DOHH2 (cell line): ENCODE results near the gene TOR1AIP2.
A peak's percentile ranks its signal among the peaks of the same experiment; 100 is the strongest.

Experiments used
- H3F3A ChIP-seq: fragments of 200-600 bp; sonication (generic), shearing (Covaris generic); 2 replicates; pipeline ENCODE4 v1.6.0; 2016; ENCODE audit warnings: antibody characterized with exemption, mild to moderate bottlenecking; ENCODE audit not compliant: control insufficient read depth, insufficient read depth
- H3K27ac ChIP-seq: fragments of 200-600 bp; sonication (generic); 2 replicates; pipeline ENCODE4 v1.5.1; 2014; ENCODE audit warnings: low read depth, mild to moderate bottlenecking, low read length, moderate library complexity
- H3K27me3 ChIP-seq: fragments of 200-600 bp; sonication (generic); 2 replicates; pipeline ENCODE4 v1.6.1; 2014; ENCODE audit warnings: mild to moderate bottlenecking, low read length, mixed read lengths; ENCODE audit not compliant: control insufficient read depth
- H3K36me3 ChIP-seq: fragments of 200-600 bp; sonication (generic); 2 replicates; pipeline ENCODE4 v1.6.1; 2014; ENCODE audit warnings: mild to moderate bottlenecking, low read length, moderate library complexity, mixed read lengths; ENCODE audit not compliant: control insufficient read depth
- H3K4me1 ChIP-seq: fragments of 200-600 bp; sonication (generic); 2 replicates; pipeline ENCODE4 v1.6.1; 2014; ENCODE audit warnings: mild to moderate bottlenecking, low read length, mixed read lengths; ENCODE audit not compliant: control insufficient read depth
- H3K4me2 ChIP-seq: fragments of 200-600 bp; sonication (generic); 2 replicates; pipeline ENCODE4 v1.6.0; 2014; ENCODE audit warnings: mild to moderate bottlenecking, low read length, moderate library complexity
- H3K4me3 ChIP-seq: fragments of 200-600 bp; sonication (generic); 2 replicates; pipeline ENCODE4 v1.5.1; 2014; ENCODE audit warnings: mild to moderate bottlenecking, low read length, mixed read lengths
- H3K79me2 ChIP-seq: fragments of 200-600 bp; sonication (generic); 2 replicates; pipeline ENCODE4 v1.6.1; 2014; ENCODE audit warnings: mild to moderate bottlenecking, low read length, mixed read lengths; ENCODE audit not compliant: control insufficient read depth
- H3K9me2 ChIP-seq: fragments of 200-600 bp; sonication (generic); replicated peaks from 2 replicates; pipeline ENCODE4 v1.6.1; 2014; ENCODE audit warnings: mild to moderate bottlenecking, low read length, mixed read lengths; ENCODE audit not compliant: control insufficient read depth
- H3K9me3 ChIP-seq: fragments of 200-600 bp; sonication (generic); 2 replicates; pipeline ENCODE4 v1.6.1; 2014; ENCODE audit warnings: antibody characterized with exemption, low read length, mixed read lengths; ENCODE audit not compliant: control insufficient read depth, insufficient read depth
- H4K20me1 ChIP-seq: fragments of 200-600 bp; sonication (generic); 2 replicates; pipeline ENCODE4 v1.6.0; 2014; ENCODE audit warnings: low read depth, mild to moderate bottlenecking, antibody characterized with exemption, low read length, moderate library complexity; ENCODE audit not compliant: control insufficient read depth, insufficient read depth
- CTCF ChIP-seq: fragments of 200-600 bp; sonication (generic); IDR thresholded peaks from one replicate; pipeline ENCODE4 v1.5.1; 2014; ENCODE audit warnings: antibody characterized with exemption, mild to moderate bottlenecking, low read depth, low read length; ENCODE audit not compliant: poor library complexity, severe bottlenecking
- EZH2phosphoT487 ChIP-seq: fragments of 200-600 bp; sonication (generic); IDR thresholded peaks from 2 replicates; pipeline ENCODE4 v1.6.1; 2017; ENCODE audit warnings: borderline replicate concordance, mild to moderate bottlenecking, antibody characterized with exemption, low read length, moderate library complexity, mixed read lengths

TOR1AIP2 gene

GRCh38 chr1:179810367-179810715 is 67.3 kb downstream of the TOR1AIP2 start:
- H3K9me2 ChIP-seq = no peaks in the 10 kb centered on the region
- H3K27me3 ChIP-seq = peaks cover 4% of the 10 kb centered on the region
- no peak overlapping the region for H3K4me3 ChIP-seq
- peaks cover 10% of the 10 kb centered on the region for H3K4me1 ChIP-seq
- no peaks in the 10 kb centered on the region for H3K79me2 ChIP-seq
- H4K20me1 ChIP-seq = no peaks in the 10 kb centered on the region
- H3K27ac ChIP-seq = no peak overlapping the region
- no peaks in the 10 kb centered on the region for H3K36me3 ChIP-seq
- no peaks in the 10 kb centered on the region for H3K9me3 ChIP-seq
- H3K4me2 ChIP-seq = no peak overlapping the region
- no peak for TF ChIP-seq CTCF
- TF ChIP-seq EZH2phosphoT487 = no peak
- H3F3A ChIP-seq = no peaks in the 10 kb centered on the region

- Histone ChIP-seq H3K4me3 (no peak overlapping the region), H3K36me3 (no peaks in the 10 kb centered on the region), H3F3A (no peaks in the 10 kb centered on the region), H3K79me2 (no peaks in the 10 kb centered on the region), H3K9me2 (no peaks in the 10 kb centered on the region), H3K9me3 (no peaks in the 10 kb centered on the region), H3K4me2 (no peak overlapping the region), H3K27ac (no peak overlapping the region), H3K4me1 (peaks cover 5% of the 10 kb centered on the region; the same call in 1 of the 2 replicates), H3K27me3 (no peaks in the 10 kb centered on the region), H4K20me1 (no peaks in the 10 kb centered on the region)
- TF ChIP-seq EZH2phosphoT487 (no peak), CTCF (peak; percentile 96)
Measured at GRCh38 chr1:179809506-179810366, 67.9 kb downstream of the TOR1AIP2 start.

GRCh38 chr1:179808503-179808902 is 69.1 kb downstream of the TOR1AIP2 start:
- Histone ChIP-seq H3K4me3 (no peak overlapping the region), H3K4me1 (no peaks in the 10 kb centered on the region), H3K4me2 (no peak overlapping the region), H3F3A (no peaks in the 10 kb centered on the region), H3K27me3 (no peaks in the 10 kb centered on the region), H3K9me2 (no peaks in the 10 kb centered on the region), H3K79me2 (no peaks in the 10 kb centered on the region), H4K20me1 (no peaks in the 10 kb centered on the region), H3K9me3 (no peaks in the 10 kb centered on the region), H3K36me3 (no peaks in the 10 kb centered on the region), H3K27ac (no peak overlapping the region)
- TF ChIP-seq EZH2phosphoT487 = no peak
- TF ChIP-seq CTCF = no peak
